Mucosa of descending colon (tissue), 3 donors: ENCODE data around the gene SCAMP1. TPM values are rescaled to one million over a fixed set of nuclear protein-coding genes. Genes with fewer than 3 reads are reported as not detected.

ENCODE experiments used
- ATAC-seq: fragments of 200-7000 bp; cut with Tn5 transposase; one replicate; pipeline ENCODE4 v1.9.1; 2020; ENCODE audit warnings: mild to moderate bottlenecking, moderate library complexity
- DNase-seq, 3 donors: peaks; one replicate each; pipeline ENCODE4 v3.0.0-alpha.2; 2020
- H3K36me3 ChIP-seq: fragments of 200-600 bp; one replicate; pipeline ENCODE4 v1.8.0; 2021; ENCODE audit warnings: low read depth, mild to moderate bottlenecking
- H3K4me1 ChIP-seq: fragments of 200-600 bp; one replicate; pipeline ENCODE4 v1.8.0; 2021; ENCODE audit warnings: low read depth, mild to moderate bottlenecking
- H3K4me3 ChIP-seq: fragments of 200-600 bp; one replicate; pipeline ENCODE4 v1.8.0; 2021; ENCODE audit warnings: mild to moderate bottlenecking
- H3K9me3 ChIP-seq: fragments of 200-600 bp; one replicate; pipeline ENCODE4 v1.8.0; 2021; ENCODE audit warnings: mild to moderate bottlenecking
- CTCF ChIP-seq: fragments of 200-600 bp; IDR thresholded peaks from one replicate; pipeline ENCODE4 v1.8.0; 2022; ENCODE audit warnings: antibody characterized with exemption, mild to moderate bottlenecking
- intact Hi-C, 2 donors: fragments of 100-400 bp; cut with DNase I in 1 of 2; cut with micrococcal nuclease in 1 of 2; formaldehyde crosslinking; loops; one replicate each; pipeline versions ENCODE4 v1.11.0 to v1.11.1; 2022; cut with DNase I, micrococcal nuclease
- total RNA-seq, 3 donors: library from RNA; stranded (reverse); fragmentation: NEBNext Ultra II Directional in 2 of 3; extraction: Animal tissue kit (Norgen Biotek cat#: 25700) in 2 of 3; gene quantifications; one replicate each; pipeline versions ENCODE4 v1.2.1 to v1.2.4, GENCODE V29; 2021 to 2023
- donor health status: DM: no; HTN: no; CAD: no; lungs with moderate emphysema.
- donor health status: DM: no; HTN: no; CAD: no.
- donor health status: DM: no; HTN: yes; CAD: no.

The SCAMP1 gene
- total RNA-seq, 3 donors from 2014 or later, result 23.5 to 41.7 (median 36.1) TPM

- ATAC-seq (no peak), DNase-seq (no peak)
- H3K4me3 ChIP-seq, result no peak overlapping the region
- no peaks in the 10 kb centered on the region for H3K9me3 ChIP-seq
- H3K4me1 ChIP-seq, result no peaks in the 10 kb centered on the region
- H3K36me3 ChIP-seq, result no peaks in the 10 kb centered on the region
- intact Hi-C loops, result no loop called here
- TF ChIP-seq CTCF, result no peak
Measured at GRCh38 chr5:78411586-78411985, 51.2 kb downstream of the SCAMP1 start.

- ATAC-seq (no peak), DNase-seq (no peak)
- Histone ChIP-seq H3K4me3 (no peak overlapping the region), H3K9me3 (no peaks in the 10 kb centered on the region), H3K4me1 (no peaks in the 10 kb centered on the region), H3K36me3 (no peaks in the 10 kb centered on the region)
- no peak for TF ChIP-seq CTCF
- intact Hi-C loops, result no loop called here
Measured at GRCh38 chr5:78416677-78417425, 56.4 kb downstream of the SCAMP1 start.

- Histone ChIP-seq H3K9me3 (no peaks in the 10 kb centered on the region), H3K36me3 (no peaks in the 10 kb centered on the region), H3K4me1 (no peaks in the 10 kb centered on the region), H3K4me3 (no peak overlapping the region)
- TF ChIP-seq CTCF, result no peak
- ATAC-seq (no peak), DNase-seq (no peak)
- intact Hi-C loops, result no loop called here
Measured at GRCh38 chr5:78419396-78419795, 59.0 kb downstream of the SCAMP1 start.

GRCh38 chr5:78420548-78420947 lies 60.1 kb downstream of the SCAMP1 start:
- H3K4me1 ChIP-seq, result no peaks in the 10 kb centered on the region
- no peaks in the 10 kb centered on the region for H3K9me3 ChIP-seq
- intact Hi-C loops, result no loop called here
- no peak overlapping the region for H3K4me3 ChIP-seq
- DNase-seq (no peak), ATAC-seq (no peak)
- H3K36me3 ChIP-seq, result no peaks in the 10 kb centered on the region
- no peak for TF ChIP-seq CTCF

- no peak for TF ChIP-seq CTCF
- DNase-seq (no peak), ATAC-seq (no peak)
- Histone ChIP-seq H3K9me3 (no peaks in the 10 kb centered on the region), H3K4me3 (no peak overlapping the region), H3K36me3 (no peaks in the 10 kb centered on the region), H3K4me1 (no peaks in the 10 kb centered on the region)
- intact Hi-C loops, result no loop called here
Measured at GRCh38 chr5:78424665-78425064, 64.2 kb downstream of the SCAMP1 start.
